Kidney epithelial cell (primary cell): Measurements from ENCODE around the gene SPAG16. TPM values are rescaled to one million over a fixed set of nuclear protein-coding genes. Genes with fewer than 3 reads are reported as not detected.

Source experiments
- DNase-seq: peaks from one replicate; pipeline ENCODE4 v3.0.0-alpha.2; 2010; ENCODE audit warnings: low read depth
- H3K27me3 ChIP-seq: 2 replicates; pipeline ENCODE4 v1.6.0; 2011; ENCODE audit warnings: low read length; ENCODE audit not compliant: control insufficient read depth, insufficient read depth
- H3K36me3 ChIP-seq: 2 replicates; pipeline ENCODE4 v1.5.1; 2011; ENCODE audit warnings: low read length; ENCODE audit not compliant: control insufficient read depth, insufficient read depth
- H3K4me3 ChIP-seq: 2 replicates; pipeline ENCODE4 v1.5.1; 2011; ENCODE audit warnings: low read depth, mild to moderate bottlenecking, control low read depth, low read length
- total RNA-seq: library from RNA; depleted of rRNA; stranded (reverse); fragments of >200 nt; gene quantifications from 2 replicates; pipeline ENCODE4 v1.2.3, GENCODE V29; 2015
- TF ChIP-seq, protein P1 (sequence below): IDR thresholded peaks from 2 replicates; pipeline ENCODE4 v1.5.1; 2011; ENCODE audit warnings: mild to moderate bottlenecking, moderate library complexity, low read length, control low read depth, inconsistent platforms; ENCODE audit not compliant: insufficient read depth, poor library complexity, severe bottlenecking

SPAG16 gene
- total RNA-seq, 1 donor from 2014 or later = 16.1 TPM

DNA sequence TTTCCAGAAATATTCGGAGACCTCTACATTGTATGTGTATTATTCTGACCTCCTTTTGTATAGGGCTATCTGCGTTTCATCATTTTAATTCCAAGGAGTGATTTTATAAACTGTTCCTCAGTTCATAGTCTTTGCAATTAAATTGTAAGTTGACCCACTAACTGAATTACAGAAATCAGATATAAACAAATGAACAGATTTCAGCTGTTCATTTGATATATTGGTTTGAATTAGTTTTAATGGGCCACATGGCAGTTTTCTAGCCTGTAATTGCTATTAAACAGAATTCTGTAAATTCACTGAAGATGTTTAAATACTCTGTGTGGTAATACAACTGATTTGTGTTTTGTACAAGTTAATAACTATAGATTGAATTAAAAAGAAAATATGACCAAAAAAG is 780.2 kb downstream of the SPAG16 start:
- Histone ChIP-seq H3K36me3 (no peaks in the 10 kb centered on the region), H3K27me3 (no peaks in the 10 kb centered on the region), H3K4me3 (no peak overlapping the region)
- TF ChIP-seq, protein P1, sequence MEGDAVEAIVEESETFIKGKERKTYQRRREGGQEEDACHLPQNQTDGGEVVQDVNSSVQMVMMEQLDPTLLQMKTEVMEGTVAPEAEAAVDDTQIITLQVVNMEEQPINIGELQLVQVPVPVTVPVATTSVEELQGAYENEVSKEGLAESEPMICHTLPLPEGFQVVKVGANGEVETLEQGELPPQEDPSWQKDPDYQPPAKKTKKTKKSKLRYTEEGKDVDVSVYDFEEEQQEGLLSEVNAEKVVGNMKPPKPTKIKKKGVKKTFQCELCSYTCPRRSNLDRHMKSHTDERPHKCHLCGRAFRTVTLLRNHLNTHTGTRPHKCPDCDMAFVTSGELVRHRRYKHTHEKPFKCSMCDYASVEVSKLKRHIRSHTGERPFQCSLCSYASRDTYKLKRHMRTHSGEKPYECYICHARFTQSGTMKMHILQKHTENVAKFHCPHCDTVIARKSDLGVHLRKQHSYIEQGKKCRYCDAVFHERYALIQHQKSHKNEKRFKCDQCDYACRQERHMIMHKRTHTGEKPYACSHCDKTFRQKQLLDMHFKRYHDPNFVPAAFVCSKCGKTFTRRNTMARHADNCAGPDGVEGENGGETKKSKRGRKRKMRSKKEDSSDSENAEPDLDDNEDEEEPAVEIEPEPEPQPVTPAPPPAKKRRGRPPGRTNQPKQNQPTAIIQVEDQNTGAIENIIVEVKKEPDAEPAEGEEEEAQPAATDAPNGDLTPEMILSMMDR = no peak
- DNase-seq = no peak

DNA sequence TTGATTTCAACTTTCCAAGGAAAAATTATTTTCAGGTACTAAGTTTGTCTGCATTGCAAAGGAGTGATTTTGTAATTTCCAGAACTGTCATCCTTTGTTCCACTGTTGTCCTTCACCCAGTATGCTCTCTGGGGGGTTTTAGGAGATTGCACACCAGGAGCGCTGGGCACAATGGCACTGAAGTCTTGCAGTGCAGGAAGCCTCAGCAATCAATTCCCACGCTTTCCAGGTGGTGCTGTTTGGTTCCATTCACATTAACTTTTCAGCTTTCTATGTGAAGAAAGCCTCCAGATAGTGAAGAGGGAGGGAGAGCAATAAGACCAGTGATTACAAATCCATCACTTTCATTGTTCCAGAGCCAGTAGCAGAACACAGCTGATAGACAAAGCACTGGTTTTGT is 782.6 kb downstream of the SPAG16 start:
- H3K36me3 ChIP-seq = no peaks in the 10 kb centered on the region
- no peak overlapping the region for H3K4me3 ChIP-seq
- DNase-seq = no peak
- TF ChIP-seq, protein P1 = no peak
- no peaks in the 10 kb centered on the region for H3K27me3 ChIP-seq

DNA sequence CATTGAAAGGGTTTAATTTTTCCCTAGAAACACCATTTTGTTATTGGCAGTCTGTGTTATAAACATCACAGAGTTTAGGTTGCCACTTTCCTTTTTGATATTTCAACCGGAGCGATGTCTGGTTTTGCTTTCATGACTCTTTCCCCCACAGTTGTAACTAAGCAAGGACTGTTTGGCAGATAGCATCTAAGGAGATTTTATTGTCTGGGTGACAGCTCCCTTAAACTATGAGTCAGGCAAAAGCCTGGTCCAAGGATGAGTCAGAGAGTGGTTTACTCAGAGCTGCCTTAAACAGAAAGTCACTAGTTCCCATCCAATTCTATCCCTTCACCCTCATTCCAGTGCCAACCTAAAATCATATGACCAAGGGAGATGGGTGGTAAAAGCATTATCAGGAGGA is 785.0 kb downstream of the SPAG16 start:
- DNase-seq = peak; percentile 95
- H3K4me3 ChIP-seq = no peak overlapping the region
- no peaks in the 10 kb centered on the region for H3K27me3 ChIP-seq
- no peaks in the 10 kb centered on the region for H3K36me3 ChIP-seq
- TF ChIP-seq, protein P1 = no peak

DNA sequence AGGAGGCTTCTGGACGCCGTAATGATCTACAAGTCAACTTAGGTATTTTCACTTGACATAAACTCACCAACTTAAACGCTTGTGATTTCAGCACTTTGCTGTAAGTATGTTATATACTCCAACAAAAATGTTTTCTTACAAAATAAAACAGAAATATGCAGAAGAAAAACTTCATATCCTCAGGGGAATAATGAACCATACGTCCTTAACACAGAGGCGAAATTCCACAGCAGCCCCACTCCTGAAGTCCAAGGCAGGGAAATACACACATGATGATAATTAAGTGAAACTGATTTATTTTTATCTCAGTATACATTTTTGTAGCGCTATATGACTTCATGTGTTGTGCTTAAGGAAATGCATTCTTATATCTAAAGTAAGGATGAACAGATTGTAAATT is 791.2 kb downstream of the SPAG16 start:
- Histone ChIP-seq H3K36me3 (no peaks in the 10 kb centered on the region), H3K4me3 (no peak overlapping the region), H3K27me3 (no peaks in the 10 kb centered on the region)
- no peak for DNase-seq
- TF ChIP-seq, protein P1 = no peak

DNA sequence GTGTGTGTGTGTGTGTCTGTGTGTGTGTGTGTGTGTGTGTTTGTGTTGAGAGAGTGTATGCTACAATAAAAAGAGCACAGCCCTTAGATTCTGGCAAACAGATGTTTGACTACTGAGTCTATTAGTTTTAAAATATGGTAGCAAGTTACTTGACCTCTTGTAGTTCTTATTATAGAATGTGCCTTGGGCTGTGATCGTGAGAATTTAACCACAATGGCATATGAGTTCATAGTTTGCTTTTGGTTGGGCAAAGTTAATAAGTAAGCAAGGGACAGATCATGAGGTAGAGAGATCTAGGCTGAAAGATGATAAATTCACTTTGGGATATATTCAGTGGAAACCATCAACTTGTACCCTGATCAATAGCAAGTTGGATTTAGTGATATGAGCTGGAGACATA is 792.3 kb downstream of the SPAG16 start:
- DNase-seq = peak; percentile 59
- Histone ChIP-seq H3K4me3 (no peak overlapping the region), H3K27me3 (no peaks in the 10 kb centered on the region), H3K36me3 (no peaks in the 10 kb centered on the region)
- TF ChIP-seq, protein P1 = no peak

DNA sequence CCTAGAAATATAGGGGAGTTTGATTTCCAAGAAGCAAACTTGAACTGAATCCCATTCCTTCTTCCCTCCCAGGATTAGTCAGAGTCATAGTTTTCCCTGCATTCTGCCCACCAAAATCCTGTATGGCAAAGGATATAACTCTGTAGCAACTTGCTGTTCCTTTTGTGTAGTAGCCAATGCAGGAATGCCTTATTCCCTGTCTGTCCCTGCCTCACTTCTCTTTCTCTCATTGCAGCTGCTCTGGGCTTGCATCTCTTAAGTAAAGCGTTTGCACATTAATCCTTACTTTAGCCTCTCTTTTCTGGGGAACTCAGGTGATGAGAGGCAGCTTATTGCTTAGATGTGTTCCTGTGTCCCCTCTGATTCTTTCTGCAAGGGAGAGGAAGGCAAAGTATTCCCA is 793.5 kb downstream of the SPAG16 start:
- DNase-seq = no peak
- H3K36me3 ChIP-seq = no peaks in the 10 kb centered on the region
- TF ChIP-seq, protein P1 = no peak
- no peak overlapping the region for H3K4me3 ChIP-seq
- H3K27me3 ChIP-seq = no peaks in the 10 kb centered on the region
